Measurements from ENCODE around the gene EN1. TPM values are rescaled to one million over a fixed set of nuclear protein-coding genes. Genes with fewer than 3 reads are reported as not detected.

Gene EN1
- total RNA-seq, 1 donor from 2014 or later: not detected

GRCh38 chr2:118859157-118859770 is 11.8 kb upstream of the EN1 start:
- no peaks in the 10 kb centered on the region for H3K9me3 ChIP-seq (replicated peaks)
- DNase-seq: no peak
- no peak overlapping the region for H3K27ac ChIP-seq (replicated peaks)
- peaks cover 37% of the 10 kb centered on the region for H3K4me1 ChIP-seq
- intact Hi-C loops (cut with micrococcal nuclease): loop anchor here (10.0 kb wide), 1 partner anchor 814 kb away; no protein-coding TSS in a partner anchor
- peaks cover 100% of the 10 kb centered on the region for H3K27me3 ChIP-seq (ENCODE audit: low read depth)
- no peak overlapping the region for H3K4me3 ChIP-seq
- no peak for TF ChIP-seq CTCF (IDR thresholded peaks at IDR 0.05; ENCODE audit: borderline replicate concordance)
- no peaks in the 10 kb centered on the region for H3K36me3 ChIP-seq

- Histone ChIP-seq H3K36me3 (no peaks in the 10 kb centered on the region), H3K4me3 (no peak overlapping the region), H3K27me3 (ENCODE audit: low read depth) (peaks cover 100% of the 10 kb centered on the region), H3K27ac (replicated peaks) (no peak overlapping the region), H3K4me1 (peaks cover 43% of the 10 kb centered on the region), H3K9me3 (replicated peaks) (no peaks in the 10 kb centered on the region)
- no peak for DNase-seq
- intact Hi-C loops (cut with micrococcal nuclease): loop anchor here (10.0 kb wide), 1 partner anchor 814 kb away; no protein-coding TSS in a partner anchor
- no peak for TF ChIP-seq CTCF (IDR thresholded peaks at IDR 0.05; ENCODE audit: borderline replicate concordance)
Observed at GRCh38 chr2:118858485-118859156, 11.2 kb upstream of the EN1 start.

GRCh38 chr2:118857677-118858484 is 10.4 kb upstream of the EN1 start:
- H3K4me1 ChIP-seq: peaks cover 51% of the 10 kb centered on the region
- peaks cover 100% of the 10 kb centered on the region for H3K27me3 ChIP-seq (ENCODE audit: low read depth)
- no peak for DNase-seq

GRCh38 chr2:118856978-118857676 is 9.7 kb upstream of the EN1 start:
- no peak for TF ChIP-seq CTCF (IDR thresholded peaks at IDR 0.05; ENCODE audit: borderline replicate concordance)
- Histone ChIP-seq H3K27me3 (ENCODE audit: low read depth) (peaks cover 100% of the 10 kb centered on the region), H3K4me3 (no peak overlapping the region), H3K4me1 (peaks cover 55% of the 10 kb centered on the region), H3K27ac (replicated peaks) (no peak overlapping the region), H3K9me3 (replicated peaks) (no peaks in the 10 kb centered on the region), H3K36me3 (no peaks in the 10 kb centered on the region)
- intact Hi-C loops (cut with micrococcal nuclease): loop anchor here (10.0 kb wide), 1 partner anchor 812 kb away; no protein-coding TSS in a partner anchor
- DNase-seq: no peak

More at GRCh38 chr2:118857677-118858484, 10.4 kb upstream of the EN1 start:
- Histone ChIP-seq H3K9me3 (replicated peaks) (no peaks in the 10 kb centered on the region), H3K36me3 (no peaks in the 10 kb centered on the region), H3K4me3 (no peak overlapping the region), H3K27ac (replicated peaks) (no peak overlapping the region)
- no peak for TF ChIP-seq CTCF (IDR thresholded peaks at IDR 0.05; ENCODE audit: borderline replicate concordance)
- intact Hi-C loops (cut with micrococcal nuclease): loop anchor here (10.0 kb wide), 1 partner anchor 813 kb away; no protein-coding TSS in a partner anchor
